HG03571 (cell line): ENCODE measurements around the gene CEP128.

Experiments
- ATAC-seq: cut with Tn5 transposase; IDR thresholded peaks from one replicate; pipeline ENCODE4 v1.9.1; 2021; ENCODE audit not compliant: unreplicated experiment

The CEP128 gene

GRCh38 chr14:80781972-80782367 lies 159.6 kb downstream of the CEP128 start:
- no peak for ATAC-seq

GRCh38 chr14:80780500-80780899 lies 161.0 kb downstream of the CEP128 start:
- ATAC-seq, result no peak

GRCh38 chr14:80776657-80777056 lies 164.9 kb downstream of the CEP128 start:
- no peak for ATAC-seq

GRCh38 chr14:80776186-80776585 lies 165.4 kb downstream of the CEP128 start:
- no peak for ATAC-seq

GRCh38 chr14:80772504-80772903 lies 169.0 kb downstream of the CEP128 start:
- no peak for ATAC-seq

- no peak for ATAC-seq
Measured at GRCh38 chr14:80771201-80771600, 170.3 kb downstream of the CEP128 start.

GRCh38 chr14:80770114-80770908 lies 171.2 kb downstream of the CEP128 start:
- no peak for ATAC-seq

GRCh38 chr14:80768646-80769045 lies 172.9 kb downstream of the CEP128 start:
- ATAC-seq, result no peak

GRCh38 chr14:80764921-80765507 lies 176.5 kb downstream of the CEP128 start:
- ATAC-seq, result no peak

GRCh38 chr14:80764496-80764895 lies 177.0 kb downstream of the CEP128 start:
- no peak for ATAC-seq

- no peak for ATAC-seq
Measured at GRCh38 chr14:80762641-80763228, 178.8 kb downstream of the CEP128 start.

- no peak for ATAC-seq
Measured at GRCh38 chr14:80754696-80755095, 186.8 kb downstream of the CEP128 start.

- no peak for ATAC-seq
Measured at GRCh38 chr14:80751285-80751684, 190.3 kb downstream of the CEP128 start.

- no peak for ATAC-seq
Measured at GRCh38 chr14:80726211-80726610, 215.3 kb downstream of the CEP128 start.

- ATAC-seq, result no peak
Measured at GRCh38 chr14:80718940-80719339, 222.6 kb downstream of the CEP128 start.

GRCh38 chr14:80714474-80714873 lies 227.1 kb downstream of the CEP128 start:
- no peak for ATAC-seq

GRCh38 chr14:80713076-80713850 lies 228.3 kb downstream of the CEP128 start:
- ATAC-seq, result no peak

- no peak for ATAC-seq
Measured at GRCh38 chr14:80705241-80705980, 236.1 kb downstream of the CEP128 start.

- no peak for ATAC-seq
Measured at GRCh38 chr14:80700601-80701000, 240.9 kb downstream of the CEP128 start.

GRCh38 chr14:80699861-80700260 lies 241.7 kb downstream of the CEP128 start:
- ATAC-seq, result no peak

- ATAC-seq, result no peak
Measured at GRCh38 chr14:80698974-80699373, 242.6 kb downstream of the CEP128 start.
